PC-9 (cell line): Measurements from ENCODE around the gene KISS1R. TPM values are rescaled to one million over a fixed set of nuclear protein-coding genes. Genes with fewer than 3 reads are reported as not detected.

Experiments used
- BruUV-seq: library from RNA; stranded (reverse); fragments of 400-500 nt; replicated peaks from 2 replicates; lab custom pipeline; 2021; lab: Mats Ljungman, UMichigan
- CTCF ChIA-PET: fragments of 300-600 bp; sonication (Branson Sonifier 250); formaldehyde crosslinking; loops from one replicate; lab custom pipeline; 2022; ENCODE audit warnings: antibody characterized with exemption; lab: Charles Lee
- POLR2A ChIA-PET: fragments of 300-600 bp; sonication (Branson Sonifier 250); formaldehyde crosslinking; loops from one replicate; lab custom pipeline; 2022; ENCODE audit warnings: antibody characterized with exemption; ENCODE audit not compliant: unreplicated experiment; lab: Charles Lee
- DNase-seq, 2 experiments: peaks; one replicate each; pipeline versions ENCODE4 v3.0.0 to v3.0.0-alpha.2; 2015 to 2022; ENCODE audit warnings: mixed read lengths in 1 of 2
- H2AFZ ChIP-seq: fragments of 200-600 bp; sonication (generic); 2 replicates; pipeline ENCODE4 v1.8.1; 2017; ENCODE audit warnings: antibody characterized with exemption
- H3F3A ChIP-seq: fragments of 200-600 bp; sonication (generic); 2 replicates; pipeline ENCODE4 v1.8.1; 2017; ENCODE audit warnings: antibody characterized with exemption, mild to moderate bottlenecking, low read depth; ENCODE audit not compliant: insufficient read depth
- H3K27ac ChIP-seq: fragments of 200-600 bp; sonication (generic); 2 replicates; pipeline ENCODE4 v1.6.1; 2016; ENCODE audit warnings: mixed run types
- H3K27me3 ChIP-seq: fragments of 200-600 bp; sonication (generic); 2 replicates; pipeline ENCODE4 v1.6.1; 2016; ENCODE audit warnings: low read depth, mixed run types; ENCODE audit not compliant: insufficient read depth
- H3K36me3 ChIP-seq: fragments of 200-600 bp; sonication (generic); 2 replicates; pipeline ENCODE4 v1.6.1; 2016; ENCODE audit warnings: low read depth, mixed run types
- H3K4me1 ChIP-seq: fragments of 200-600 bp; sonication (generic); replicated peaks from 2 replicates; pipeline ENCODE4 v1.6.1; 2016; ENCODE audit warnings: mixed run types; ENCODE audit not compliant: insufficient read depth
- H3K4me2 ChIP-seq: fragments of 200-600 bp; sonication (generic); 2 replicates; pipeline ENCODE4 v1.6.1; 2017; ENCODE audit warnings: mixed run types
- H3K4me3 ChIP-seq: fragments of 200-600 bp; sonication (generic); 2 replicates; pipeline ENCODE4 v1.6.1; 2016; ENCODE audit warnings: mixed run types
- H3K79me2 ChIP-seq: fragments of 200-600 bp; sonication (generic); 2 replicates; pipeline ENCODE4 v1.6.1; 2017; ENCODE audit warnings: low read depth, mixed run types
- H3K9me2 ChIP-seq: fragments of 200-600 bp; sonication (generic); 2 replicates; pipeline ENCODE4 v1.8.1; 2017; ENCODE audit warnings: mild to moderate bottlenecking; ENCODE audit not compliant: insufficient read depth
- H3K9me3 ChIP-seq: fragments of 200-600 bp; sonication (generic); 2 replicates; pipeline ENCODE4 v1.8.1; 2016; ENCODE audit warnings: low read depth; ENCODE audit not compliant: insufficient read depth
- H4K20me1 ChIP-seq: fragments of 200-600 bp; sonication (generic); 2 replicates; pipeline ENCODE4 v1.8.1; 2017; ENCODE audit not compliant: insufficient read depth
- EZH2 ChIP-seq: fragments of 200-600 bp; sonication (generic); IDR thresholded peaks from 2 replicates; pipeline ENCODE4 v1.8.0; 2017; ENCODE audit warnings: antibody characterized with exemption, low read depth
- intact Hi-C: fragments of 100-400 bp; cut with micrococcal nuclease; formaldehyde crosslinking; loops from one replicate; pipeline ENCODE4 v1.10.0; 2022; ENCODE audit not compliant: unreplicated experiment
- total RNA-seq: library from RNA; stranded (reverse); gene quantifications from 2 replicates; pipeline ENCODE4 v1.2.3, GENCODE V29; 2021
- TF ChIP-seq, protein P1 (sequence below): fragments of 200-600 bp; sonication (generic); conservative IDR thresholded peaks from 2 replicates; pipeline ENCODE4 v1.6.1; 2017; ENCODE audit warnings: mixed run types, antibody characterized with exemption, mild to moderate bottlenecking, moderate library complexity

KISS1R gene
- total RNA-seq, 1 experiment from 2014 or later = not detected

DNA sequence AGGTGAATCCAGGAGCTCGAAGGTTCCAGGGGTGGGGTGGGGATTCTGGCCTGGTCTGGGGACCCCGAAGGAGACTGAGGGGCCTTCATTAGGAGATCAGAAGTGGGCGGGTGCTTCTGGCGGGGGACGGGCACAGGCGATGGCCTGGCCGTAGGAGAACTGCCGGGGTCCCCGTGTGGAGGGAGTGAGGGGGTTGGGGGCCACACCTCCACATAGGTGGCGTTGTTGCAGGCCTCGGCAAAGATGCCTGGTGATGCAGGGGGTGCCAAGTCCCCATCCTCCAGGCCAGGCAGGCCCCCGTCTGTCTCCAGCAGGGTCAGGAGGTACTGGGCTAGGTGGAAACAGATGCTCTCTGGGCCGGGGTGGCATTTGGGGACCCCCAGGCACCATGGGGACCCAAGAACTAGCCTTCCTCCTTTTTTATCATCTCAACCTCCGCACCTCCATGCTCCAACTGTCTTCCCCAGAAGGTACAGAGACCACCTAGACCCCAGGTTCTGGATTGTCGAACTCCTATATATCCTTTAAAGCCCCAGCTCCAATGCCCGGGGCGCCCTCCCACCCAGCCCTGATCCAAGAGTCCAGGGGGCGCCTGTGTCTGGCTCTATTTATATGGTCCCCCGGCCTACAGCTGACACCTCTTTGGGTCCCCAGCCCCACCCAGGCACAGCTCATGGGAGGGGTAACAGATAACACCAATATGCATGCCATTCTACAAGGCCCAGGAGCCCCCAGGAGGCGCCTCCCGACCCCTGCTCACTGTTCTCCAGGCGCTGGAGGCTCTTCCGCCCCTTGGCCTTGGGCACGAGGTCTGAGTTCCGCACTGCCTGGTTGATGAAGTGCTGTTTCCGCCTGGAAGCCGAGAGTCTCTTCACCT lies 15.7 kb upstream of the KISS1R start:
- no peak overlapping the region for H3K27ac ChIP-seq
- DNase-seq = no peak
- no peaks in the 10 kb centered on the region for H3K4me1 ChIP-seq
- ChIA-PET CTCF (no interaction called here), POLR2A (no interaction called here)
- TF ChIP-seq EZH2 = no peak
- TF ChIP-seq, protein P1, sequence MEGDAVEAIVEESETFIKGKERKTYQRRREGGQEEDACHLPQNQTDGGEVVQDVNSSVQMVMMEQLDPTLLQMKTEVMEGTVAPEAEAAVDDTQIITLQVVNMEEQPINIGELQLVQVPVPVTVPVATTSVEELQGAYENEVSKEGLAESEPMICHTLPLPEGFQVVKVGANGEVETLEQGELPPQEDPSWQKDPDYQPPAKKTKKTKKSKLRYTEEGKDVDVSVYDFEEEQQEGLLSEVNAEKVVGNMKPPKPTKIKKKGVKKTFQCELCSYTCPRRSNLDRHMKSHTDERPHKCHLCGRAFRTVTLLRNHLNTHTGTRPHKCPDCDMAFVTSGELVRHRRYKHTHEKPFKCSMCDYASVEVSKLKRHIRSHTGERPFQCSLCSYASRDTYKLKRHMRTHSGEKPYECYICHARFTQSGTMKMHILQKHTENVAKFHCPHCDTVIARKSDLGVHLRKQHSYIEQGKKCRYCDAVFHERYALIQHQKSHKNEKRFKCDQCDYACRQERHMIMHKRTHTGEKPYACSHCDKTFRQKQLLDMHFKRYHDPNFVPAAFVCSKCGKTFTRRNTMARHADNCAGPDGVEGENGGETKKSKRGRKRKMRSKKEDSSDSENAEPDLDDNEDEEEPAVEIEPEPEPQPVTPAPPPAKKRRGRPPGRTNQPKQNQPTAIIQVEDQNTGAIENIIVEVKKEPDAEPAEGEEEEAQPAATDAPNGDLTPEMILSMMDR = no peak
- no peaks in the 10 kb centered on the region for H3K9me3 ChIP-seq
- peaks cover 6% of the 10 kb centered on the region; the same call in 1 of the 2 replicates for H3K79me2 ChIP-seq
- H4K20me1 ChIP-seq = peaks cover 39% of the 10 kb centered on the region
- BruUV-seq = no TSS peak
- H3K9me2 ChIP-seq = no peaks in the 10 kb centered on the region
- H3K4me3 ChIP-seq = no peak overlapping the region
- no peaks in the 10 kb centered on the region for H3K27me3 ChIP-seq
- H3K4me2 ChIP-seq = no peak overlapping the region
- 0 out of 2 replicates have a peak, but pooled peaks cover 3% of the 10 kb centered on the region for H3F3A ChIP-seq
- no peaks in the 10 kb centered on the region for H3K36me3 ChIP-seq
- intact Hi-C loops = no loop called here
- no peak overlapping the region for H2AFZ ChIP-seq

DNA sequence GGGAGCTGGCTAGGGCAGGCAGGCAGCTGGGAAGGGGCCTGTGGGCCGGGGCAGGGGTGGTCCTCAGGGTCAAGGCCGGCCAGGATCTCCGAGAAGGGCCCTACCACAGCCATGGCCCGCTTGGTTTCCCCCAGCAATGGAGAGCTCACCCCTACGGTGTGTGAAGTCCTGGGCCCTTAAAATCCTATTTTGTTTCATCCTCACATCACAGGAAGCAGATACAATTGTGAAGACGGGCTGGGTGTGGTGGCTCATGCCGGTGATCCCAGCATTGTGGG lies 15.1 kb upstream of the KISS1R start:
- DNase-seq = no peak
- ChIA-PET CTCF (no interaction called here), POLR2A (no interaction called here)
- Histone ChIP-seq H3F3A (0 out of 2 replicates have a peak, but pooled peaks cover 3% of the 10 kb centered on the region), H3K9me2 (no peaks in the 10 kb centered on the region), H2AFZ (no peak overlapping the region), H3K79me2 (peaks cover 8% of the 10 kb centered on the region; the same call in 1 of the 2 replicates), H3K27me3 (no peaks in the 10 kb centered on the region), H3K36me3 (no peaks in the 10 kb centered on the region), H3K4me3 (no peak overlapping the region), H3K4me2 (no peak overlapping the region), H3K9me3 (no peaks in the 10 kb centered on the region), H4K20me1 (peaks cover 39% of the 10 kb centered on the region), H3K4me1 (no peaks in the 10 kb centered on the region), H3K27ac (no peak overlapping the region)
- intact Hi-C loops = no loop called here
- BruUV-seq = no TSS peak
- TF ChIP-seq EZH2 = no peak
- TF ChIP-seq, protein P1 = no peak

DNA sequence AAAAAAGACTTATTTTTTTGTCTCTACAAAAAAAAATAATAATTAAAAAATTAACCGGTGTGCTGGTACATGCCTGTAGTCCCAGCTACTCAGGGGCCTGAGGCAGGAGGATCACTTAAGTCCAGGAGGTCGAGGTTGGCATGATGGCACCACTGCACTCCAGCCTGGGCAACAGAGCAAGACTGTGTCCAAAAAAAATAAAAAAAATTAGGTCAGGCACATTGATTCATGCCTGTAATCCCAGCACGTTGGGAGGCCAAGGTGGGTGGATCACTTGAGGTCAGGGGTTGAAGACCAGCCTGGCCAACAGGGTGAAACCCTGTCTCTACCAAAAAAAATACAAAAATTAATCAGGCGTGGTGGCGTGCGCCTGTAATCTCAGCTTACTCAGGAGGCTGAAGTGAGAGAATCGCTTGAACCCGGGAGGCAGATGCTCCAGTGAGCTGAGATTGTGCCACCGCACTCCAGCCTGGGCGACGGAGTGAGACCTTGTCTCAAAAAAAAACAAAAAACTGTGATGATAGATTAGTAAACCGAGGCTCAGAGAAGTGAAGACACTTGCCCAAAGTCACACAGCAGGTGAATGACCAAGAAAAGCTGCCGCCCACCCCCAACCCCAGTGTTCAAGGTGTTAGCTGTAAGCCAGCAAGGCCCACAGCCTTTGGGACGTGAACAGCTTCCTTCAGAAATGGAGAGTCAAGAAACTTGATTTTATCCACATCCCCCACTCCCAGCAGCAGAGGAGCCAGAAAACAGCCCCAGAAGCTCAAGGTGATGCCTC lies 14.5 kb upstream of the KISS1R start:
- no peaks in the 10 kb centered on the region for H3K9me2 ChIP-seq
- intact Hi-C loops = no loop called here
- H4K20me1 ChIP-seq = peaks cover 41% of the 10 kb centered on the region
- CTCF ChIA-PET = no interaction called here
- no peaks in the 10 kb centered on the region for H3K9me3 ChIP-seq
- BruUV-seq = no TSS peak
- POLR2A ChIA-PET = no interaction called here
- no peaks in the 10 kb centered on the region for H3K27me3 ChIP-seq
- no peak overlapping the region for H2AFZ ChIP-seq
- H3K36me3 ChIP-seq = no peaks in the 10 kb centered on the region
- DNase-seq = no peak
- no peak overlapping the region for H3K4me3 ChIP-seq
- H3K4me1 ChIP-seq = no peaks in the 10 kb centered on the region
- no peak overlapping the region for H3K27ac ChIP-seq
- TF ChIP-seq, protein P1 = no peak
- no peak for TF ChIP-seq EZH2
- H3K79me2 ChIP-seq = peaks cover 14% of the 10 kb centered on the region
- no peak overlapping the region for H3K4me2 ChIP-seq
- H3F3A ChIP-seq = 0 out of 2 replicates have a peak, but pooled peaks cover 3% of the 10 kb centered on the region
